GM10266 (cell line): ENCODE measurements around the gene TARBP2.
A peak's percentile ranks its signal among the peaks of the same experiment; 100 is the strongest.

ENCODE experiments used
- DNase-seq: peaks from one replicate; pipeline ENCODE4 v3.0.0; 2012; ENCODE audit errors: extremely low spot score
- TF ChIP-seq, protein P1 (sequence below): IDR thresholded peaks from 2 replicates; pipeline ENCODE4 v1.5.1; 2012; ENCODE audit warnings: mild to moderate bottlenecking, low read depth; ENCODE audit not compliant: control insufficient read depth, insufficient read depth; ENCODE audit errors: missing control alignments

Gene TARBP2

DNA sequence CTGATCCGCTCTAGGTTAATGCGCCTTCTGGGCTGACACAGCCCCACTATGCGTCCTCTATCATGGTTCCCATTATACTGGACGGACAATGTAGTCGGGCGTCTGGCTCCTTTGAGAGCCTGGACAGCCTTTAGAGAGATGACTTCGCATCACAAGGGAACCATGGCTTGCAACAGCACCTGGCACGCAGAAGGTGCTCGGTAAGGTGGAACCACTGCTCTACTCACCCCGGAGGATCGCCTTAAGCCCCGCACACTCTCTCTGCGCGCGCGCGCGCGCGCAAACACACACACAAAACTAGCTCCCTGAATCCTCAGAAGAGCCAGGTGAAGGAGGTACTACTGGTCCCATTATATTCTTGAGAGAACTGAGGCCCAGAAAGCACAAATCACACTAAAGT is 8.9 kb upstream of the TARBP2 start:
- TF ChIP-seq, protein P1, sequence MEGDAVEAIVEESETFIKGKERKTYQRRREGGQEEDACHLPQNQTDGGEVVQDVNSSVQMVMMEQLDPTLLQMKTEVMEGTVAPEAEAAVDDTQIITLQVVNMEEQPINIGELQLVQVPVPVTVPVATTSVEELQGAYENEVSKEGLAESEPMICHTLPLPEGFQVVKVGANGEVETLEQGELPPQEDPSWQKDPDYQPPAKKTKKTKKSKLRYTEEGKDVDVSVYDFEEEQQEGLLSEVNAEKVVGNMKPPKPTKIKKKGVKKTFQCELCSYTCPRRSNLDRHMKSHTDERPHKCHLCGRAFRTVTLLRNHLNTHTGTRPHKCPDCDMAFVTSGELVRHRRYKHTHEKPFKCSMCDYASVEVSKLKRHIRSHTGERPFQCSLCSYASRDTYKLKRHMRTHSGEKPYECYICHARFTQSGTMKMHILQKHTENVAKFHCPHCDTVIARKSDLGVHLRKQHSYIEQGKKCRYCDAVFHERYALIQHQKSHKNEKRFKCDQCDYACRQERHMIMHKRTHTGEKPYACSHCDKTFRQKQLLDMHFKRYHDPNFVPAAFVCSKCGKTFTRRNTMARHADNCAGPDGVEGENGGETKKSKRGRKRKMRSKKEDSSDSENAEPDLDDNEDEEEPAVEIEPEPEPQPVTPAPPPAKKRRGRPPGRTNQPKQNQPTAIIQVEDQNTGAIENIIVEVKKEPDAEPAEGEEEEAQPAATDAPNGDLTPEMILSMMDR: no peak
- no peak for DNase-seq

DNA sequence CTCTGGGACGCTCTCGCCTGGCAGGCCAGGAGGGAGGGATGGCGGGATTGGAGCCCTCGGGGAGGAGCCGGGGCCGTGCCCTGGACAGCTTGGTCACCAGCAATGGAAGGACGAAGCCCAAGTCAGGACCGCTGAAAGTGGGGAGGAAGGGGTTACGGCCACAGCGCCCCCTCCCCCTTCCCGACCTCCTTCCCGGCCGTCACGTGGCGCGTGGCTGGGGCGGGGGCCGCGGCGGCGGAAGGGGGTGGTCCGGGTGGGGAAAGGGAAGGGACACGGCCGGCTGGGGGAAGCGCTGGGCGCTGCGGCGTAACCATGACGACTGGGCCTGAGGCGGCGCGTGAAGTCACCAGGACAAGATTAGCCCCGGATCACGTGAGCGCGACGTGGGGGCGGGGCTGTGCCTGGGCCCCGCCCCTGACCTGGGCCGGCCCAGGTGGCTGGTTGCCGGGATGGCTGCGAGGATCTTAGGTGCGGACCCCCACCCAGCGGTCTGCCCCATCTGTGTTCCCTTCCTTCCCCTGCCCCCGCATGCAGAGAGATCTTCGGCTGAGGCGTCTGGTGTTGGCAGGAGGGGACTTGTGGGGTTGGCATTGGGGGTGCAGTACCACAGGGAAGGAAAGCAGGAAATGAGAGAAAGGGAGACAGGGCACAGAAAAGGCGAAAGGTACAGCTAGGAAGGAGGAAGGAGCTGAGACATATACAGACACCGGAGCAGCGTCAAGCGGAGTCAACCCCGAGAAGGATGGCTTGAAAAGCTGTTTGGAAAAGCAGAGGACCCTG is 8.1 kb upstream of the TARBP2 start:
- TF ChIP-seq, protein P1: no peak
- DNase-seq: peak; percentile 93

DNA sequence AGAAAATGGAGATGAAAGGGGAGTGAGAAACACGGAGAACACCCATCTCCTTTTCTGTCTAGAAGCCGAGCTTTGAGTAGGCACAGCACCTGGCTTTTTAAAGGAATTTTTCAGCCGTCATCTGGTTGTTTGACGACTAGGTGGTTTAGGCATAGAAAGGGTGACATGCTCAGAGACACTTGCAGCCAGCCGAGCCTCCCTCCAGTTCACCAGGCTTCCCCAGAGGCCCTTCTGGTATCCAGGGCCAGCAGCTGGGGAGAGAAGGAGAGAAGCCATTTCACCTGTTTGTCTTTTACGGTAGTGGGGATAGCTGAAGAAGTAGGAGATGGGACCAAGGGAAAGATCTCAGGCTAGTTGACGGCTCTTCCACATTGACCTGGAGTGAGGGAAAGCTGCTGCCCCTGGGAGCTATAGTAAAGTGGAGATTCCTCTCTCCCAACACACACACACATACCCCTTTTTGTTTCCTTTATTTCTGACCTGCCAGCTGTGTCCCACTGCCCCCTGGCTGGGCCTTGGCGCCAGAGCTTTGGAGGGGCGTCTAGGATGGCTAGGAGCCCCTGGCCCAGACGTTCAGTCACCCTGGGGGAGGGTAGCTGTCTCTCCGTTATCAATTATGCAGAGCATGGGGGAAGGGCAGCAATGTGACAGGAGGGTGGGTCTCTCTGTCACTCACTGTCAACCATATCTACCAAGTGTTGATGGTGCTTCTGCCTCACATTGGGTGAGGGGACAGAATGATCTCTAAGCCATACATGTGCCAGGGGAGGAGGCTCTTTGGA is 7.3 kb upstream of the TARBP2 start:
- no peak for DNase-seq

DNA sequence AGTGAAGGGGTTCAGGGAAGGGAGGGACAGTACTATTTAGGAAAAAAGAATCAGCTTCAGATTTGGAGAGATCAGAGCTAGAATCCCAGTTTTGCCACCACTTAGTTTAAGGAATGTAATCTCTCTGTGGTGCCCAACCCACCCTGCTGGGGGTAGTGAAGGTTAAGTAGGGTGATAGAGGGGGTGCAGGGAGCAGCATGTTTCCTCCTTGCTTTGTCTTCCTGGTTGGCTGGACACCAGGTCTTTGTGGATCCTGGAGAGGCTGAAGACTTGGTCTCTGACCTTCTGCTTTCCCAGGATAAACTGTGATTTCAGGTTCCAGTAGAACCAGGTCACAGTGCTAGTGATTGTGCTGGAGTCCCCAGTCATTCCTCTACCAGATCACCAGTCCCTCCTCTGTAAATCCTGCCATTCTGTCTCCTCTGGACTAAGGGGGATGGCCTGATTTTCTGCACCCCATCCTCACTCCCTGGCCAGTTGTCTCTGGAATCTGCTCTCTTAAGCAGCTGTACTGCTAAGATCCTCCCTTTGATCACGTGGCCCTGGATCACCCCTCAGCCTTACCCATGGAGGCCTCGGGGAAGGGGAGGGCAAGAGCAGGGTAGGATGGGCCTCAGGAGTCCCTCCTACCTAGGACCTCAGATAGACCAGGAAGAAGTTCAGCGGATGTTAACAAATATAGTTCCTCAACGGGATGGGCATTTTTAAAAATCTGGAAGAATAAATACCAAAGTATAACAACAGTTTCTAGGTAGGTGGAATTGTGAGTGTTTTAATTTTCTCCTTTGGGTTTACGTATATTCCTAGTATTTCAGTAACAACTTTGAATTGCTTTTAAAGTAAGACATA is 5.0 kb upstream of the TARBP2 start:
- DNase-seq: no peak
- TF ChIP-seq, protein P1: no peak

More for the DNA sequence above, 7.3 kb upstream of the TARBP2 start:
- TF ChIP-seq, protein P1: no peak

DNA sequence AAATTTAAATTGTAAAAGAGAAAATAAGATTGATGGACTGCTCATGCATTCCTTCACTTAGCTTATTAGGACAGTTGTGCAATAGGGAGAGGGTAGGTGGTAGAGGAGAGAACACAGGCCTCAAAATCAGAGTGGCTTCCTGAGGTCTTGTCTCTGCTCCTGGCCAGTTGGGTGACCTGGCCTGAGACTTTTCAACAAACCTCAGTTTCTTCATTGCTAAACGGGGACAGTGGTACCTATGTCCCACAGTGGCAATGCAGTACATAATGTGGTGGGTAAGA is 4.4 kb upstream of the TARBP2 start:
- TF ChIP-seq, protein P1: no peak
- DNase-seq: no peak

DNA sequence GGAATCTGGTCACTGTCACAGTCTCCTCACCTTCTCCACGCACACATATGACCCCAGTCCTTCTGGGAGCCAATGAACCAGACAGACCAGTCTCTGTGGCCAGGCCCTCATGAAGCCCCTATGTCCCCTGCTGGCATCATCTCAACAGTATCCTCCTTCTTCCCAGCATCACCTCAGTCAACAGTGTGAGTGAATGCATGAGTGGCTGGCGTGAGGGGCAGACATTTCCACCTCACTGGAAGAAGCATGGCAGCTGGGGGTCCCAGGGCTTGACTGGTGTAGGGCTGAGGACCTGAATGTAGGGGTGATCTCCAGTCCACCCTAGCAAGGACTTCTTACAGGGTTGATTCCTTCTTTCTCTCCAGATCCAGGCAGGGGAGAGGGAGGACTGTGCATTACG is 3.6 kb upstream of the TARBP2 start:
- no peak for DNase-seq
- TF ChIP-seq, protein P1: no peak
